Ovary (tissue), 9 donors: ENCODE data around the gene SINHCAF. TPM values are rescaled to one million over a fixed set of nuclear protein-coding genes. Genes with fewer than 3 reads are reported as not detected.

ENCODE experiments used
- DNase-seq, 5 donors: peaks; one replicate each; pipeline ENCODE4 v3.0.0-alpha.2; 2019 to 2020
- H3K27ac ChIP-seq, 2 donors: fragments of 200-600 bp; one replicate each; pipeline versions ENCODE4 v1.5.1 to v1.8.0; 2019 to 2022
- H3K27me3 ChIP-seq: fragments of 200-600 bp; one replicate; pipeline ENCODE4 v1.8.0; 2022
- H3K36me3 ChIP-seq: fragments of 200-600 bp; sonication (generic); one replicate; pipeline ENCODE4 v1.5.1; 2019
- H3K4me1 ChIP-seq: one replicate; pipeline ENCODE4 v1.8.1; 2013; ENCODE audit warnings: mild to moderate bottlenecking, moderate library complexity; ENCODE audit not compliant: insufficient read depth
- H3K4me3 ChIP-seq: fragments of 200-600 bp; sonication (generic); one replicate; pipeline ENCODE4 v1.5.1; 2017
- H3K9me3 ChIP-seq, 2 donors: fragments of 200-600 bp in 1 of 2; sonication (generic) in 1 of 2; one replicate each; pipeline versions ENCODE4 v1.5.1 to v1.8.1; 2013 to 2019; ENCODE audit warnings: mild to moderate bottlenecking in 1 of 2, moderate library complexity in 1 of 2
- EP300 ChIP-seq: sonication (generic); formaldehyde crosslinking; IDR thresholded peaks from one replicate; pipeline ENCODE4 v1.6.1; 2017; ENCODE audit warnings: antibody characterized with exemption
- POLR2A ChIP-seq: fragments of 450-650 bp; IDR thresholded peaks from one replicate; pipeline ENCODE4 v1.6.1; 2017; ENCODE audit warnings: antibody characterized with exemption, mild to moderate bottlenecking, moderate library complexity
- WGBS, 3 donors: extraction: QIAGEN DNeasy Blood & Tissue Kit in 1 of 3; methylation state at CpG; one replicate each; pipeline versions ENCODE4 v1.1.5 to v1.1.7; 2013 to 2017; 5-methylcytosine and 5-hydroxymethylcytosine counted together
- intact Hi-C, 4 donors: fragments of 100-400 bp; cut with DNase I; formaldehyde crosslinking; loops; one replicate each; pipeline versions ENCODE4 v1.11.0 to v1.15.1; 2022 to 2023
- polyA plus RNA-seq, 2 donors: library from polyadenylated mRNA; stranded (reverse); fragments of 200-250 nt in 1 of 2; fragments of 350-450 nt in 1 of 2; fragmentation: Illumina TruSeq in 1 of 2; extraction: RNeasy Lipid Tissue Mini Kit (QIAGEN cat#74804) in 1 of 2; gene quantifications; one replicate each; pipeline ENCODE4 v1.2.3, GENCODE V29; 2013 to 2014
- total RNA-seq, 7 donors: library from RNA; depleted of rRNA in 2 of 7; stranded (reverse); fragments of >200 nt in 2 of 7; fragmentation: NEBNext Ultra II Directional in 3 of 7; extraction: Animal tissue kit (Norgen Biotek cat#: 25700) in 3 of 7; gene quantifications; one replicate each; pipeline versions ENCODE4 v1.1.0 to v1.2.4, GENCODE V29; 2016 to 2023
- TF ChIP-seq, protein P1 (sequence below), 3 donors: fragments of 450-650 bp in 2 of 3; fragments of 200-600 bp in 1 of 3; IDR thresholded peaks; one replicate each; pipeline versions ENCODE4 v1.5.1 to v1.8.0; 2016 to 2022; ENCODE audit warnings: antibody characterized with exemption in 3 of 3, mild to moderate bottlenecking in 1 of 3
- donor health status: DM: no; HTN: no; CAD: no; lungs with moderate emphysema.
- donor health status: DM: no; HTN: no; CAD: no.
- donor health status: Bipolar disorder and iron deficiency.
- donor health status: DM: yes; HTN: yes; CAD: no.
- donor health status: DM: no; HTN: no; CAD: no.
- donor health status: DM: yes; HTN: yes; CAD: no.

The SINHCAF gene
- total and polyA plus RNA-seq, 9 donors = 40.7 to 86.0 (median 59.0) TPM

DNA sequence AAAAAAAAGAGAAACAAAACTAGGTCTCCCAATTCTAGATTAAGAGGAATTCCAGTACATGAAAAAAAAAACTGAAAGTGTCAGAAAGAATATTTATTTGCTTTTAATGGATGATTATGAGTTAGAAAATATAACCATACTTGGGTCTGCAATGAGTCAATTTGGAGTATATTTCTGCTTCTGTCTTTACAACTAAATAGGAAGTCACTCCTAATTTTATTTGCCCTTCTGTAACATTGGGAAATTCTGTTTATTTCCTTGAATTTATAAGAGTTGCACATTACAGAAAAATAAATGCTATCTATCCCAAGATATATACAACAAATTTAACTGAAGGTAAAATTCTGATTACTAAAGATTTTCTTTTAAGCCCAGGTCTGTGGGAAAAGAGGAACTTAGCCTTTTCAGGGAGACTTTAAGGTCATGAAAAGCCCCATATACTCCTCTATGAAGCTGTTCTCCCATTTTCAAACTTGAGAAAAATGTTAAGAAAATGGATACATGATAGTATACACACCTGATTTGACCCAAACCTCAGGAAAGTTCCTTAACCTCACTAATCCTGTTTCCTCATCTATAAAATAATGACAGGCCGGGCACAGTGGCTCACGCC lies 7.2 kb downstream of the SINHCAF start:
- intact Hi-C loops = no loop called here
- TF ChIP-seq POLR2A = no peak
- no peak for TF ChIP-seq EP300
- TF ChIP-seq, protein P1, sequence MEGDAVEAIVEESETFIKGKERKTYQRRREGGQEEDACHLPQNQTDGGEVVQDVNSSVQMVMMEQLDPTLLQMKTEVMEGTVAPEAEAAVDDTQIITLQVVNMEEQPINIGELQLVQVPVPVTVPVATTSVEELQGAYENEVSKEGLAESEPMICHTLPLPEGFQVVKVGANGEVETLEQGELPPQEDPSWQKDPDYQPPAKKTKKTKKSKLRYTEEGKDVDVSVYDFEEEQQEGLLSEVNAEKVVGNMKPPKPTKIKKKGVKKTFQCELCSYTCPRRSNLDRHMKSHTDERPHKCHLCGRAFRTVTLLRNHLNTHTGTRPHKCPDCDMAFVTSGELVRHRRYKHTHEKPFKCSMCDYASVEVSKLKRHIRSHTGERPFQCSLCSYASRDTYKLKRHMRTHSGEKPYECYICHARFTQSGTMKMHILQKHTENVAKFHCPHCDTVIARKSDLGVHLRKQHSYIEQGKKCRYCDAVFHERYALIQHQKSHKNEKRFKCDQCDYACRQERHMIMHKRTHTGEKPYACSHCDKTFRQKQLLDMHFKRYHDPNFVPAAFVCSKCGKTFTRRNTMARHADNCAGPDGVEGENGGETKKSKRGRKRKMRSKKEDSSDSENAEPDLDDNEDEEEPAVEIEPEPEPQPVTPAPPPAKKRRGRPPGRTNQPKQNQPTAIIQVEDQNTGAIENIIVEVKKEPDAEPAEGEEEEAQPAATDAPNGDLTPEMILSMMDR (IDR thresholded peaks at IDR 0.05) = no peak
- WGBS, 3 donors = 94 to 97% (median 97%) methylated on average over 2 of the region's 2 CpGs
- H3K36me3 ChIP-seq = no peaks in the 10 kb centered on the region
- H3K27me3 ChIP-seq = no peaks in the 10 kb centered on the region
- no peaks in the 10 kb centered on the region for H3K9me3 ChIP-seq
- H3K4me1 ChIP-seq = peaks cover 11% of the 10 kb centered on the region
- H3K4me3 ChIP-seq = no peak overlapping the region
- H3K27ac ChIP-seq = no peak overlapping the region
- no peak for DNase-seq

GRCh38 chr12:31317471-31318395 lies 8.2 kb downstream of the SINHCAF start:
- Histone ChIP-seq H3K27ac (no peak overlapping the region), H3K36me3 (no peaks in the 10 kb centered on the region), H3K4me1 (peaks cover 9% of the 10 kb centered on the region), H3K9me3 (no peaks in the 10 kb centered on the region), H3K4me3 (peak overlapping the region; percentile 18), H3K27me3 (no peaks in the 10 kb centered on the region)
- TF ChIP-seq EP300 (no peak), POLR2A (no peak)
- TF ChIP-seq, protein P1 (IDR thresholded peaks at IDR 0.05) = no peak
- DNase-seq = no peak
- 5 to 11% (median 8%) methylated on average over 8 of the region's 8 CpGs for WGBS, 3 donors
- intact Hi-C loops = no loop called here

DNA sequence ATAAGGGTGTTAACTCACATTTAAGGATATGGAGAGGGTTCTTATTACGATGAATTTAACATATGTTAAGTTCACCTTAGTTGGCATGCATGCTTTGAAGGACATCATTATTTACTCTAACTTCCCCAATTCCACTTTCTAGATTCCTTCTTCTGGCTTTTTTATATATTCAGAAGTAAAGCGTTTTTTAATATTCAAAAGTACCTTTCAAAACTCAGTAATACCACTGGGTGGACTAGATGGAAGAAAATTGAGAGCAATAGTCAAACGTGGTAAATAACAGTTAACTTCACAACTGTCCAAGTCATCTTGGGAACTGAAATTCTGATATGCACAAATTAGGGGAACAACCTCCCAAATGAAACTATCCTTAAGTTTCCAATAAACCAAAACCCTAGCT lies 9.1 kb downstream of the SINHCAF start:
- Histone ChIP-seq H3K4me3 (peak overlapping the region; percentile 18), H3K27me3 (no peaks in the 10 kb centered on the region), H3K4me1 (peaks cover 7% of the 10 kb centered on the region), H3K27ac (peak overlapping the region in 1 of 2 donors; percentile 4), H3K9me3 (no peaks in the 10 kb centered on the region), H3K36me3 (no peaks in the 10 kb centered on the region)
- 33 to 45% (median 42%) methylated on average over 3 of the region's 3 CpGs for WGBS, 3 donors
- TF ChIP-seq EP300 = no peak
- DNase-seq = no peak
- intact Hi-C loops = no loop called here

- TF ChIP-seq, protein P1 (IDR thresholded peaks at IDR 0.05) = no peak
- TF ChIP-seq POLR2A (no peak), EP300 (no peak)
- Histone ChIP-seq H3K27ac (no peak overlapping the region), H3K9me3 (no peaks in the 10 kb centered on the region), H3K36me3 (no peaks in the 10 kb centered on the region), H3K4me3 (no peak overlapping the region), H3K4me1 (peaks cover 9% of the 10 kb centered on the region), H3K27me3 (no peaks in the 10 kb centered on the region)
- 73 to 83% (median 75%) methylated on average over 7 of the region's 7 CpGs for WGBS, 3 donors
- intact Hi-C loops = no loop called here
- no peak for DNase-seq
Measured at GRCh38 chr12:31315784-31316465, 10.0 kb downstream of the SINHCAF start.
